GM23338 (cell line): ENCODE data around the gene ABCB11. TPM values are rescaled to one million over a fixed set of nuclear protein-coding genes. Genes with fewer than 3 reads are reported as not detected.

ENCODE experiments used
- ATAC-seq: fragments of 200-7000 bp; cut with Tn5 transposase; 3 replicates; pipeline ENCODE4 v1.9.1; 2020
- DNase-seq: peaks from one replicate; pipeline ENCODE4 v3.0.0-alpha.2; 2015; ENCODE audit warnings: low spot score
- H2AFZ ChIP-seq: fragments of 200-600 bp; sonication (generic); 2 replicates; pipeline ENCODE4 v1.8.0; 2016; ENCODE audit warnings: antibody characterized with exemption, mild to moderate bottlenecking, moderate library complexity
- H3F3A ChIP-seq: fragments of 200-600 bp; sonication (generic); replicated peaks from 2 replicates; pipeline ENCODE4 v1.8.0; 2017; ENCODE audit warnings: antibody characterized with exemption, mixed run types, low read depth
- H3K27ac ChIP-seq: fragments of 200-600 bp; sonication (generic); 2 replicates; pipeline ENCODE4 v1.6.1; 2016; ENCODE audit warnings: low read depth
- H3K27me3 ChIP-seq: fragments of 200-600 bp; sonication (generic); 2 replicates; pipeline ENCODE4 v1.8.0; 2016; ENCODE audit warnings: mild to moderate bottlenecking, mixed run types, moderate library complexity; ENCODE audit not compliant: insufficient read depth
- H3K36me3 ChIP-seq: fragments of 200-600 bp; sonication (generic); 2 replicates; pipeline ENCODE4 v1.8.0; 2016; ENCODE audit warnings: mild to moderate bottlenecking; ENCODE audit not compliant: insufficient read depth
- H3K4me1 ChIP-seq: fragments of 200-600 bp; sonication (generic); 2 replicates; pipeline ENCODE4 v1.8.0; 2016; ENCODE audit warnings: mild to moderate bottlenecking, moderate library complexity; ENCODE audit not compliant: insufficient read depth
- H3K4me2 ChIP-seq: fragments of 200-600 bp; sonication (generic); 2 replicates; pipeline ENCODE4 v1.7.1; 2017; ENCODE audit warnings: mixed run types
- H3K4me3 ChIP-seq: fragments of 200-600 bp; sonication (generic); 2 replicates; pipeline ENCODE4 v1.6.1; 2016; ENCODE audit warnings: mixed run types
- H3K79me2 ChIP-seq: fragments of 200-600 bp; sonication (generic); replicated peaks from 2 replicates; pipeline ENCODE4 v1.8.0; 2017; ENCODE audit warnings: mild to moderate bottlenecking; ENCODE audit not compliant: insufficient read depth
- H3K9me2 ChIP-seq: fragments of 200-600 bp; sonication (generic); 2 replicates; pipeline ENCODE4 v1.8.0; 2017; ENCODE audit not compliant: insufficient read depth
- H4K20me1 ChIP-seq: fragments of 200-600 bp; sonication (generic); replicated peaks from 2 replicates; pipeline ENCODE4 v1.8.0; 2017; ENCODE audit warnings: mild to moderate bottlenecking; ENCODE audit not compliant: insufficient read depth
- H3K27ac Mint-ChIP-seq: 2 replicates; pipeline ENCODE4 v1.8.0; 2020; ENCODE audit warnings: inconsistent platforms, mild to moderate bottlenecking, moderate library complexity, mixed read lengths
- H3K27me3 Mint-ChIP-seq: 3 replicates; pipeline ENCODE4 v1.8.0; 2022; ENCODE audit warnings: low read depth, mild to moderate bottlenecking, moderate library complexity, mixed read lengths, inconsistent platforms; ENCODE audit not compliant: insufficient read depth, poor library complexity
- H3K36me3 Mint-ChIP-seq: 3 replicates; pipeline ENCODE4 v1.8.0; 2021; ENCODE audit warnings: low read depth, mild to moderate bottlenecking, inconsistent platforms, moderate library complexity, mixed read lengths
- H3K4me1 Mint-ChIP-seq: 3 replicates; pipeline ENCODE4 v1.8.0; 2020; ENCODE audit warnings: mild to moderate bottlenecking, inconsistent platforms, mixed read lengths
- H3K4me3 Mint-ChIP-seq: 3 replicates; pipeline ENCODE4 v1.8.0; 2021; ENCODE audit warnings: moderate library complexity, mild to moderate bottlenecking, inconsistent platforms, mixed read lengths
- H3K9me3 Mint-ChIP-seq: 3 replicates; pipeline ENCODE4 v1.8.0; 2020; ENCODE audit warnings: moderate library complexity, mild to moderate bottlenecking, inconsistent platforms, mixed read lengths
- CREB1 ChIP-seq: fragments of 250-450 bp; sonication (Bioruptor Pico); IDR thresholded peaks from 2 replicates; pipeline ENCODE4 v1.5.0; 2020; ENCODE audit warnings: low read depth, mild to moderate bottlenecking, moderate library complexity
- EZH2 ChIP-seq: fragments of 200-600 bp; sonication (generic); IDR thresholded peaks from one replicate; pipeline ENCODE4 v1.8.0; 2017; ENCODE audit warnings: antibody characterized with exemption, mild to moderate bottlenecking, low read depth; ENCODE audit not compliant: unreplicated experiment
- EZH2phosphoT487 ChIP-seq: fragments of 200-600 bp; sonication (generic); IDR thresholded peaks from one replicate; pipeline ENCODE4 v1.8.1; 2018; ENCODE audit warnings: antibody characterized with exemption; ENCODE audit not compliant: unreplicated experiment
- JUNB ChIP-seq: IDR thresholded peaks from one replicate; pipeline ENCODE4 v1.6.1; 2016; ENCODE audit warnings: antibody characterized with exemption; ENCODE audit not compliant: unreplicated experiment
- NANOG ChIP-seq: IDR thresholded peaks from 2 replicates; pipeline ENCODE4 v1.6.1; 2016; ENCODE audit warnings: antibody characterized with exemption, borderline replicate concordance
- POLR2AphosphoS5 ChIP-seq: IDR thresholded peaks from 2 replicates; pipeline ENCODE4 v1.6.1; 2016; ENCODE audit warnings: antibody characterized with exemption, low read depth
- ZNF114 ChIP-seq: fragments of 250-450 bp; sonication (Bioruptor Pico); IDR thresholded peaks from 2 replicates; pipeline ENCODE4 v1.5.0; 2020; ENCODE audit warnings: mild to moderate bottlenecking, moderate library complexity
- ZNF331 ChIP-seq: fragments of 250-450 bp; sonication (Bioruptor Pico); IDR thresholded peaks from 2 replicates; pipeline ENCODE4 v1.5.0; 2020; ENCODE audit warnings: low read depth, mild to moderate bottlenecking, moderate library complexity
- polyA plus RNA-seq: library from polyadenylated mRNA; unstranded; fragments of >200 nt; fragmentation: Nextera tagmentation; extraction: Ambion mirVana; gene quantifications from 2 replicates; pipeline ENCODE4 v1.2.1, GENCODE V29; 2016
- total RNA-seq: library from RNA; depleted of rRNA; stranded (reverse); fragments of >200 nt; shearing (Covaris generic); gene quantifications from 2 replicates; pipeline ENCODE4 v1.2.3, GENCODE V29; 2014
- TF ChIP-seq, protein P1 (sequence below): IDR thresholded peaks from 2 replicates; pipeline ENCODE4 v1.6.1; 2016; ENCODE audit warnings: antibody characterized with exemption
- TF ChIP-seq, protein P2 (sequence below): fragments of 250-450 bp; sonication (Bioruptor Pico); IDR thresholded peaks from 2 replicates; pipeline ENCODE4 v1.5.0; 2020; ENCODE audit warnings: mild to moderate bottlenecking, moderate library complexity
- TF ChIP-seq, protein P3 (sequence below), 2 experiments: fragments of 200-600 bp in 1 of 2; sonication (generic) in 1 of 2; conservative IDR thresholded peaks; 2 replicates each; pipeline versions ENCODE4 v1.5.1 to v1.6.1; 2016 to 2017; ENCODE audit warnings: antibody characterized with exemption in 2 of 2, low read depth in 2 of 2, mild to moderate bottlenecking in 2 of 2, moderate library complexity in 1 of 2

ABCB11 gene
- total and polyA plus RNA-seq, 2 experiments from 2014 or later = not detected

DNA sequence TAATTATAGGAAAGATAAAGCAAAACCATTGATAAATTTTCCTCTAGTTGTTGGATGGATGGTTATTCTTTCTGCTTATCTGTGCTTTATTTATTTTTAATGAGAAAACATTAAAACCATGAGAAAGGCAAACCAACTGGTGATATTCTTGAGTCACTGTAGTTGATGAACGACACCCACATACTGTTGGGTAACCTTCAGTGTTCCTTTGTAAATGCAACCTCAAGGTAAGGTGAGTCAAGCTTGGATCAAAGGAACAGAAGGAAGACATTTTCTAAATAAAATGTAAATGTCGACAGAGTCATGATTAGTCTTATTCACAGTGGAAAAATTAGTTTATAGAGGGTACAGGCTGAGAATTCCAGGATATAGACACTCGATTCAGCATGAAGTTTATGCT lies 12.7 kb downstream of the ABCB11 start:
- H3K27ac ChIP-seq = no peak overlapping the region
- H3K4me1 Mint-ChIP-seq = peaks cover 7% of the 10 kb centered on the region; the same call in 2 of the 3 replicates
- no peaks in the 10 kb centered on the region for H3F3A ChIP-seq
- no peak overlapping the region for H3K4me3 Mint-ChIP-seq
- ATAC-seq (no peak), DNase-seq (no peak)
- peaks cover 4% of the 10 kb centered on the region for H3K9me2 ChIP-seq
- H3K9me3 Mint-ChIP-seq = no peaks in the 10 kb centered on the region
- peaks cover 3% of the 10 kb centered on the region for H3K27me3 Mint-ChIP-seq
- no peak for TF ChIP-seq EZH2
- no peaks in the 10 kb centered on the region for H3K36me3 ChIP-seq
- no peaks in the 10 kb centered on the region for H3K36me3 Mint-ChIP-seq
- H3K4me1 ChIP-seq = 0 out of 2 replicates have a peak, but pooled peaks cover 4% of the 10 kb centered on the region
- no peaks in the 10 kb centered on the region for H3K79me2 ChIP-seq
- no peaks in the 10 kb centered on the region for H3K27me3 ChIP-seq
- H3K4me2 ChIP-seq = no peak overlapping the region
- H2AFZ ChIP-seq = no peak overlapping the region
- no peak overlapping the region for H3K4me3 ChIP-seq
- no peak overlapping the region for H3K27ac Mint-ChIP-seq
- no peaks in the 10 kb centered on the region for H4K20me1 ChIP-seq

DNA sequence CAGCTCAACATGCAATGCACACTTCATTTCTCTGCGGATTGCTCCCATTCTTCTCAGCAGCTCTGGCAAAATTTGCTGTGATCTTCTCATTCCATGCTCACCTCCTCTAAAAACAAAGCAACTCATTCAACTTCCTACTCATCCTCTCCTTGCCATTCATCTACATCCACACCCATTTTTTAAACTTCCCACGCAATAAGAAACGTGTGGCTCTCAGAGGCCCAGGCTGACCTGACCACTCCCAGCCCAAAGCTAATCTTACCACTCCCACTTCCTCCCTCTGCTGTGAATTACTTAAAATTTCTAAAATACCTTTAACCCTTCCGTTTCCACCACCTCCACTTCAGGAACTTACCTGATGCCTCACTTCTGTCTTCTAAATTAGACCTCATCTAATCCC lies 15.2 kb downstream of the ABCB11 start:
- no peak for ATAC-seq
- peaks cover 4% of the 10 kb centered on the region for H3K9me2 ChIP-seq
- H3K4me2 ChIP-seq = no peak overlapping the region
- H2AFZ ChIP-seq = peak overlapping the region; percentile 80; the same call in 1 of the 2 replicates
- no peaks in the 10 kb centered on the region for H3K27me3 ChIP-seq
- Mint-ChIP-seq H3K9me3 (no peaks in the 10 kb centered on the region), H3K36me3 (no peaks in the 10 kb centered on the region), H3K4me3 (no peak overlapping the region), H3K4me1 (peaks cover 7% of the 10 kb centered on the region; the same call in 2 of the 3 replicates), H3K27ac (no peak overlapping the region), H3K27me3 (peaks cover 3% of the 10 kb centered on the region)
- DNase-seq = no peak
- H3K27ac ChIP-seq = no peak overlapping the region
- H3F3A ChIP-seq = no peaks in the 10 kb centered on the region
- no peaks in the 10 kb centered on the region for H3K79me2 ChIP-seq
- H4K20me1 ChIP-seq = no peaks in the 10 kb centered on the region
- H3K4me3 ChIP-seq = no peak overlapping the region
- H3K36me3 ChIP-seq = no peaks in the 10 kb centered on the region
- H3K4me1 ChIP-seq = 0 out of 2 replicates have a peak, but pooled peaks cover 4% of the 10 kb centered on the region
- TF ChIP-seq ZNF331 (no peak), EZH2 (no peak), CREB1 (CRISPR knock-in tag) (no peak), EZH2phosphoT487 (no peak), JUNB (no peak), POLR2AphosphoS5 (no peak), ZNF114 (no peak), NANOG (no peak)
- TF ChIP-seq, protein P1, sequence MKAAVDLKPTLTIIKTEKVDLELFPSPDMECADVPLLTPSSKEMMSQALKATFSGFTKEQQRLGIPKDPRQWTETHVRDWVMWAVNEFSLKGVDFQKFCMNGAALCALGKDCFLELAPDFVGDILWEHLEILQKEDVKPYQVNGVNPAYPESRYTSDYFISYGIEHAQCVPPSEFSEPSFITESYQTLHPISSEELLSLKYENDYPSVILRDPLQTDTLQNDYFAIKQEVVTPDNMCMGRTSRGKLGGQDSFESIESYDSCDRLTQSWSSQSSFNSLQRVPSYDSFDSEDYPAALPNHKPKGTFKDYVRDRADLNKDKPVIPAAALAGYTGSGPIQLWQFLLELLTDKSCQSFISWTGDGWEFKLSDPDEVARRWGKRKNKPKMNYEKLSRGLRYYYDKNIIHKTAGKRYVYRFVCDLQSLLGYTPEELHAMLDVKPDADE = no peak
- TF ChIP-seq, protein P2, sequence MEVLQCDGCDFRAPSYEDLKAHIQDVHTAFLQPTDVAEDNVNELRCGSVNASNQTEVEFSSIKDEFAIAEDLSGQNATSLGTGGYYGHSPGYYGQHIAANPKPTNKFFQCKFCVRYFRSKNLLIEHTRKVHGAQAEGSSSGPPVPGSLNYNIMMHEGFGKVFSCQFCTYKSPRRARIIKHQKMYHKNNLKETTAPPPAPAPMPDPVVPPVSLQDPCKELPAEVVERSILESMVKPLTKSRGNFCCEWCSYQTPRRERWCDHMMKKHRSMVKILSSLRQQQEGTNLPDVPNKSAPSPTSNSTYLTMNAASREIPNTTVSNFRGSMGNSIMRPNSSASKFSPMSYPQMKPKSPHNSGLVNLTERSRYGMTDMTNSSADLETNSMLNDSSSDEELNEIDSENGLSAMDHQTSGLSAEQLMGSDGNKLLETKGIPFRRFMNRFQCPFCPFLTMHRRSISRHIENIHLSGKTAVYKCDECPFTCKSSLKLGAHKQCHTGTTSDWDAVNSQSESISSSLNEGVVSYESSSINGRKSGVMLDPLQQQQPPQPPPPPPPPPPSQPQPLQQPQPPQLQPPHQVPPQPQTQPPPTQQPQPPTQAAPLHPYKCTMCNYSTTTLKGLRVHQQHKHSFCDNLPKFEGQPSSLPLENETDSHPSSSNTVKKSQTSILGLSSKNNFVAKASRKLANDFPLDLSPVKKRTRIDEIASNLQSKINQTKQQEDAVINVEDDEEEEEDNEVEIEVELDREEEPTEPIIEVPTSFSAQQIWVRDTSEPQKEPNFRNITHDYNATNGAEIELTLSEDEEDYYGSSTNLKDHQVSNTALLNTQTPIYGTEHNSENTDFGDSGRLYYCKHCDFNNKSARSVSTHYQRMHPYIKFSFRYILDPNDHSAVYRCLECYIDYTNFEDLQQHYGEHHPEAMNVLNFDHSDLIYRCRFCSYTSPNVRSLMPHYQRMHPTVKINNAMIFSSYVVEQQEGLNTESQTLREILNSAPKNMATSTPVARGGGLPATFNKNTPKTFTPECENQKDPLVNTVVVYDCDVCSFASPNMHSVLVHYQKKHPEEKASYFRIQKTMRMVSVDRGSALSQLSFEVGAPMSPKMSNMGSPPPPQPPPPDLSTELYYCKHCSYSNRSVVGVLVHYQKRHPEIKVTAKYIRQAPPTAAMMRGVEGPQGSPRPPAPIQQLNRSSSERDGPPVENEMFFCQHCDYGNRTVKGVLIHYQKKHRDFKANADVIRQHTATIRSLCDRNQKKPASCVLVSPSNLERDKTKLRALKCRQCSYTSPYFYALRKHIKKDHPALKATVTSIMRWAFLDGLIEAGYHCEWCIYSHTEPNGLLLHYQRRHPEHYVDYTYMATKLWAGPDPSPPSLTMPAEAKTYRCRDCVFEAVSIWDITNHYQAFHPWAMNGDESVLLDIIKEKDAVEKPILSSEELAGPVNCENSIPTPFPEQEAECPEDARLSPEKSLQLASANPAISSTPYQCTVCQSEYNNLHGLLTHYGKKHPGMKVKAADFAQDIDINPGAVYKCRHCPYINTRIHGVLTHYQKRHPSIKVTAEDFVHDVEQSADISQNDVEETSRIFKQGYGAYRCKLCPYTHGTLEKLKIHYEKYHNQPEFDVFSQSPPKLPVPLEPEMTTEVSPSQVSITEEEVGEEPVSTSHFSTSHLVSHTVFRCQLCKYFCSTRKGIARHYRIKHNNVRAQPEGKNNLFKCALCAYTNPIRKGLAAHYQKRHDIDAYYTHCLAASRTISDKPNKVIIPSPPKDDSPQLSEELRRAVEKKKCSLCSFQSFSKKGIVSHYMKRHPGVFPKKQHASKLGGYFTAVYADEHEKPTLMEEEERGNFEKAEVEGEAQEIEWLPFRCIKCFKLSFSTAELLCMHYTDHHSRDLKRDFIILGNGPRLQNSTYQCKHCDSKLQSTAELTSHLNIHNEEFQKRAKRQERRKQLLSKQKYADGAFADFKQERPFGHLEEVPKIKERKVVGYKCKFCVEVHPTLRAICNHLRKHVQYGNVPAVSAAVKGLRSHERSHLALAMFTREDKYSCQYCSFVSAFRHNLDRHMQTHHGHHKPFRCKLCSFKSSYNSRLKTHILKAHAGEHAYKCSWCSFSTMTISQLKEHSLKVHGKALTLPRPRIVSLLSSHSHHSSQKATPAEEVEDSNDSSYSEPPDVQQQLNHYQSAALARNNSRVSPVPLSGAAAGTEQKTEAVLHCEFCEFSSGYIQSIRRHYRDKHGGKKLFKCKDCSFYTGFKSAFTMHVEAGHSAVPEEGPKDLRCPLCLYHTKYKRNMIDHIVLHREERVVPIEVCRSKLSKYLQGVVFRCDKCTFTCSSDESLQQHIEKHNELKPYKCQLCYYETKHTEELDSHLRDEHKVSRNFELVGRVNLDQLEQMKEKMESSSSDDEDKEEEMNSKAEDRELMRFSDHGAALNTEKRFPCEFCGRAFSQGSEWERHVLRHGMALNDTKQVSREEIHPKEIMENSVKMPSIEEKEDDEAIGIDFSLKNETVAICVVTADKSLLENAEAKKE = no peak
- TF ChIP-seq, protein P3, sequence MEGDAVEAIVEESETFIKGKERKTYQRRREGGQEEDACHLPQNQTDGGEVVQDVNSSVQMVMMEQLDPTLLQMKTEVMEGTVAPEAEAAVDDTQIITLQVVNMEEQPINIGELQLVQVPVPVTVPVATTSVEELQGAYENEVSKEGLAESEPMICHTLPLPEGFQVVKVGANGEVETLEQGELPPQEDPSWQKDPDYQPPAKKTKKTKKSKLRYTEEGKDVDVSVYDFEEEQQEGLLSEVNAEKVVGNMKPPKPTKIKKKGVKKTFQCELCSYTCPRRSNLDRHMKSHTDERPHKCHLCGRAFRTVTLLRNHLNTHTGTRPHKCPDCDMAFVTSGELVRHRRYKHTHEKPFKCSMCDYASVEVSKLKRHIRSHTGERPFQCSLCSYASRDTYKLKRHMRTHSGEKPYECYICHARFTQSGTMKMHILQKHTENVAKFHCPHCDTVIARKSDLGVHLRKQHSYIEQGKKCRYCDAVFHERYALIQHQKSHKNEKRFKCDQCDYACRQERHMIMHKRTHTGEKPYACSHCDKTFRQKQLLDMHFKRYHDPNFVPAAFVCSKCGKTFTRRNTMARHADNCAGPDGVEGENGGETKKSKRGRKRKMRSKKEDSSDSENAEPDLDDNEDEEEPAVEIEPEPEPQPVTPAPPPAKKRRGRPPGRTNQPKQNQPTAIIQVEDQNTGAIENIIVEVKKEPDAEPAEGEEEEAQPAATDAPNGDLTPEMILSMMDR (conservative IDR thresholded peaks at IDR 0.05; ENCODE audit: low read depth in 2 of 2) = no peak
